ENCODE measurements around the gene ERRFI1. TPM values are rescaled to one million over a fixed set of nuclear protein-coding genes. Genes with fewer than 3 reads are reported as not detected.
A peak's percentile ranks its signal among the peaks of the same experiment; 100 is the strongest.

ERRFI1 gene
- total RNA-seq, 1 experiment from 2014 or later = 44.6 TPM

GRCh38 chr1:7995437-7995836 is 30.7 kb downstream of the ERRFI1 start:
- TF ChIP-seq ZNF138 (CRISPR knock-in tag; conservative IDR thresholded peaks at IDR 0.05) (no peak), E2F4 (CRISPR knock-in tag; IDR thresholded peaks at IDR 0.05; ENCODE audit: borderline replicate concordance, low read depth) (no peak), MXD4 (CRISPR knock-in tag; IDR thresholded peaks at IDR 0.05; ENCODE audit: borderline replicate concordance) (no peak), RELA (CRISPR knock-in tag; IDR thresholded peaks at IDR 0.05; ENCODE audit: borderline replicate concordance) (no peak), FOXJ3 (CRISPR knock-in tag; IDR thresholded peaks at IDR 0.05; ENCODE audit: borderline replicate concordance) (no peak), ZNF425 (CRISPR knock-in tag; conservative IDR thresholded peaks at IDR 0.05) (no peak), USF2 (CRISPR knock-in tag; IDR thresholded peaks at IDR 0.05) (no peak), ZBTB43 (CRISPR knock-in tag; IDR thresholded peaks at IDR 0.05) (no peak), NR3C1 (CRISPR knock-in tag; conservative IDR thresholded peaks at IDR 0.05; ENCODE audit: low read depth) (no peak), ZSCAN18 (CRISPR knock-in tag; IDR thresholded peaks at IDR 0.05) (no peak), ELF4 (CRISPR knock-in tag; IDR thresholded peaks at IDR 0.05; ENCODE audit: low read depth) (no peak), MLX (CRISPR knock-in tag; IDR thresholded peaks at IDR 0.05) (no peak), USF1 (CRISPR knock-in tag; IDR thresholded peaks at IDR 0.05) (no peak), KAT7 (CRISPR knock-in tag; IDR thresholded peaks at IDR 0.05; ENCODE audit: borderline replicate concordance) (no peak), ESRRA (CRISPR knock-in tag; IDR thresholded peaks at IDR 0.05; ENCODE audit: borderline replicate concordance) (no peak), FOXK1 (CRISPR knock-in tag; IDR thresholded peaks at IDR 0.05) (no peak)
- Mint-ChIP-seq H3K4me1 (peaks cover 28% of the 10 kb centered on the region), H3K9me3 (peaks cover 10% of the 10 kb centered on the region), H3K36me3 (peaks cover 15% of the 10 kb centered on the region), H3K27me3 (ENCODE audit: low read depth) (no peaks in the 10 kb centered on the region), H3K27ac (no peak overlapping the region), H3K4me3 (no peak overlapping the region)
- CTCF ChIA-PET = interaction anchor here (1.0 kb wide), 1 partner anchor 20 kb away, joined by 3 read pairs; no protein-coding TSS in a partner anchor
- DNase-seq (ENCODE audit: low spot score) = no peak
- no peak for ATAC-seq
- POLR2A ChIA-PET = no interaction called here

- H3K9me3 Mint-ChIP-seq = peaks cover 16% of the 10 kb centered on the region
- H3K27ac Mint-ChIP-seq = no peak overlapping the region
Observed at GRCh38 chr1:7994827-7995226, 31.3 kb downstream of the ERRFI1 start.

More at GRCh38 chr1:7994827-7995226, 31.3 kb downstream of the ERRFI1 start:
- TF ChIP-seq ZNF138 (CRISPR knock-in tag; conservative IDR thresholded peaks at IDR 0.05) (no peak), ZNF512 (CRISPR knock-in tag; IDR thresholded peaks at IDR 0.05; ENCODE audit: borderline replicate concordance) (0 out of 2 replicates have a peak, but pooled peaks have one; percentile 86)
- Mint-ChIP-seq H3K4me1 (peaks cover 31% of the 10 kb centered on the region), H3K36me3 (peaks cover 21% of the 10 kb centered on the region), H3K27me3 (ENCODE audit: low read depth) (no peaks in the 10 kb centered on the region), H3K4me3 (no peak overlapping the region)
- DNase-seq (ENCODE audit: low spot score) (no peak), ATAC-seq (no peak)
- ChIA-PET CTCF (interaction anchor here (1.0 kb wide), 1 partner anchor 20 kb away, joined by 3 read pairs; no protein-coding TSS in a partner anchor), POLR2A (no interaction called here)

Measured in WTC11 (cell line).